Measurements from ENCODE around the gene MYL5. TPM values are rescaled to one million over a fixed set of nuclear protein-coding genes. Genes with fewer than 3 reads are reported as not detected.

MYL5 gene
- total and polyA plus RNA-seq, 10 of the 15 experiments (the other 5 are each of a cell fraction or from before 2014, with no cell fraction given), result 1.2 to 13.8 (median 7.1) TPM

- no peak for TF ChIP-seq E2F8 (IDR thresholded peaks at IDR 0.05; ENCODE audit: low read depth, partially characterized antibody)
These were observed 5.3 kb downstream of the MYL5 start (continued) for GRCh38 chr4:679629-680028.

GRCh38 chr4:680091-680490, 5.7 kb downstream of the MYL5 start:
- no peak overlapping the region for H2AFZ ChIP-seq (ENCODE audit: control insufficient read depth, low read depth, low read length)
- no peak overlapping the region for H3K4me3 ChIP-seq
- peaks cover 36% of the 10 kb centered on the region for H3K4me1 ChIP-seq (ENCODE audit: control insufficient read depth, insufficient read depth, low read length)
- DNase-seq (ENCODE audit: low read depth, low spot score), result no peak
- no TSS peak for BruUV-seq (replicated peaks)
- TF ChIP-seq ZZZ3 (IDR thresholded peaks at IDR 0.05; ENCODE audit: control insufficient read depth, insufficient read length, low read depth), result no peak
- no peak for TF ChIP-seq REST (IDR thresholded peaks at IDR 0.05; ENCODE audit: low read depth, low read length)
- no peak for TF ChIP-seq PML (IDR thresholded peaks at IDR 0.05; ENCODE audit: low read length)
- no peak for TF ChIP-seq PAX5 (IDR thresholded peaks at IDR 0.05; ENCODE audit: borderline replicate concordance, low read depth, low read length)
- no peak for TF ChIP-seq KLF5 (IDR thresholded peaks at IDR 0.05; ENCODE audit: partially characterized antibody)
- no peak for TF ChIP-seq EED (IDR thresholded peaks at IDR 0.05; ENCODE audit: low read depth)
- no peak for TF ChIP-seq DPF2 (IDR thresholded peaks at IDR 0.05)
- no peak for TF ChIP-seq NBN (IDR thresholded peaks at IDR 0.05)
- TF ChIP-seq LARP7 (IDR thresholded peaks at IDR 0.05), result no peak
- TF ChIP-seq MYB (IDR thresholded peaks at IDR 0.05; ENCODE audit: borderline replicate concordance, low read depth, low read length), result no peak
- no peak for TF ChIP-seq RELA (IDR thresholded peaks at IDR 0.05; ENCODE audit: borderline replicate concordance, partially characterized antibody)
- TF ChIP-seq CBFB (IDR thresholded peaks at IDR 0.05; ENCODE audit: low read depth), result no peak
- no peak for TF ChIP-seq SUZ12 (IDR thresholded peaks at IDR 0.05; ENCODE audit: unreplicated experiment)
- TF ChIP-seq NR2C1 (IDR thresholded peaks at IDR 0.05), result no peak
- TF ChIP-seq TBL1XR1 (IDR thresholded peaks at IDR 0.05; ENCODE audit: low read depth, low read length), result no peak
- no peak for TF ChIP-seq TARDBP (IDR thresholded peaks at IDR 0.05; ENCODE audit: borderline replicate concordance)
- no peak for TF ChIP-seq MTA3 (IDR thresholded peaks at IDR 0.05; ENCODE audit: borderline replicate concordance, low read length)
- no peak for TF ChIP-seq CHD4 (IDR thresholded peaks at IDR 0.05)
- intact Hi-C loops (cut with micrococcal nuclease; ENCODE audit: unreplicated experiment) (no loop called here), in situ Hi-C loops (cut with MboI) (no loop called here)
- no peak for FAIRE-seq
- ChIA-PET SMC1A (ENCODE audit: uncharacterized antibody, unreplicated experiment) (interaction anchor here (1.1 kb wide), 1 partner anchor 74 kb away, joined by 3 read pairs; no protein-coding TSS in a partner anchor), RAD21 (ENCODE audit: unreplicated experiment) (no interaction called here), CTCF (no interaction called here), POLR2A (interaction anchor here (1.8 kb wide), 1 partner anchor 19 kb away, joined by 5 read pairs; no protein-coding TSS in a partner anchor)
- no peak for ATAC-seq
- no peaks in the 10 kb centered on the region for H3K9me3 ChIP-seq (replicated peaks; ENCODE audit: control insufficient read depth, insufficient read depth, low read length)
- no peaks in the 10 kb centered on the region for H3K27me3 ChIP-seq (replicated peaks in 1 of 2; ENCODE audit: control insufficient read depth in 2 of 2, insufficient read depth in 2 of 2, low read length in 1 of 2)
- no peak overlapping the region for H3K27ac ChIP-seq (ENCODE audit: control insufficient read depth, insufficient read depth)
- no peaks in the 10 kb centered on the region for H4K20me1 ChIP-seq (ENCODE audit: control insufficient read depth, insufficient read depth)
- no peaks in the 10 kb centered on the region for H3K36me3 ChIP-seq (ENCODE audit: control insufficient read depth in 2 of 2, insufficient read depth in 2 of 2, low read length in 1 of 2)
- peaks cover 6% of the 10 kb centered on the region for H3K79me2 ChIP-seq (ENCODE audit: control insufficient read depth, insufficient read depth, low read length)
- WGBS (ENCODE audit: insufficient coverage, insufficient replicate concordance, low lambda C conversion rate, missing lambda C conversion rate), result 68% methylated on average over 9 of the region's 9 CpGs
- H3K4me2 ChIP-seq (ENCODE audit: control insufficient read depth, insufficient read depth), result peak overlapping the region; percentile 89
- no peak overlapping the region for H3K9ac ChIP-seq (ENCODE audit: control insufficient read depth, insufficient read depth, low read length)

All from GM12878 (cell line).